H1 (cell line): ENCODE data around the gene FAM200B. TPM values are rescaled to one million over a fixed set of nuclear protein-coding genes. Genes with fewer than 3 reads are reported as not detected.

Experiments
- E2F6 ChIP-seq: IDR thresholded peaks from 2 replicates; pipeline ENCODE4 v1.6.1; 2012; ENCODE audit warnings: inconsistent platforms
- polyA plus RNA-seq, 7 experiments: library from polyadenylated mRNA; depleted of rRNA in 3 of 7; stranded (reverse) in 5 of 7; unstranded in 2 of 7; fragments of >200 nt in 5 of 7; fragments of 200-250 nt in 2 of 7; gene quantifications; 1 replicate in 5 of 7; 2 replicates in 1 of 7; 4 replicates in 1 of 7; pipeline versions ENCODE4 v1.2.1 to v1.2.3, GENCODE V29; 2011 to 2013; ENCODE audit warnings: missing spikeins in 2 of 7, mixed read lengths in 2 of 7
- total RNA-seq: library from RNA; stranded (reverse); fragmentation: NEBNext Ultra II Directional; extraction: Animal tissue kit (Norgen Biotek cat#: 25700); gene quantifications from 2 replicates; pipeline ENCODE4 v1.2.1, GENCODE V29; 2021

FAM200B gene
- total and polyA plus RNA-seq, 2 of the 8 experiments (the other 6 are each of a cell fraction or from before 2014, with no cell fraction given), result 10.7 to 23.7 TPM

GRCh38 chr4:15654593-15655222 is 26.9 kb upstream of the FAM200B start (continued):
- TF ChIP-seq E2F6, result no peak
